HepG2 (cell line): ENCODE measurements around the gene MRPL48. TPM values are rescaled to one million over a fixed set of nuclear protein-coding genes. Genes with fewer than 3 reads are reported as not detected.

Experiments used
- ATF4 ChIP-seq, 2 experiments: fragments of 450-650 bp in 1 of 2; sonication (generic) in 1 of 2; formaldehyde crosslinking; IDR thresholded peaks; 2 replicates each; pipeline versions ENCODE4 v1.5.0 to v1.8.0; 2020 to 2022; ENCODE audit warnings: mild to moderate bottlenecking in 1 of 2, missing genetic modification reagents in 1 of 2
- DNMT1 ChIP-seq: sonication (generic); formaldehyde crosslinking; IDR thresholded peaks from 2 replicates; pipeline ENCODE4 v1.5.1; 2020; ENCODE audit warnings: mild to moderate bottlenecking, missing genetic modification reagents
- FOXO1 ChIP-seq: sonication (generic); formaldehyde crosslinking; IDR thresholded peaks from 2 replicates; pipeline ENCODE4 v1.4.0; 2020; ENCODE audit warnings: missing genetic modification reagents
- HOXD1 ChIP-seq: sonication (generic); formaldehyde crosslinking; IDR thresholded peaks from 2 replicates; pipeline ENCODE4 v1.5.0; 2020; ENCODE audit warnings: missing genetic modification reagents
- MNT ChIP-seq: fragments of 450-650 bp; IDR thresholded peaks from 2 replicates; pipeline ENCODE4 v1.6.1; 2016
- PAF1 ChIP-seq: IDR thresholded peaks from 2 replicates; pipeline ENCODE4 v1.6.1; 2016; ENCODE audit warnings: missing genetic modification reagents, missing compliant biosample characterization
- POLR2AphosphoS5 ChIP-seq: IDR thresholded peaks from 2 replicates; pipeline ENCODE4 v1.6.1; 2012; ENCODE audit warnings: low read depth, low read length
- POLR2G ChIP-seq: fragments of 200-400 bp; formaldehyde crosslinking; IDR thresholded peaks from 2 replicates; pipeline ENCODE4 v1.6.1; 2018; ENCODE audit warnings: mild to moderate bottlenecking, low read depth, low read length, moderate library complexity
- SOX6 ChIP-seq, 2 experiments: fragments of 450-650 bp in 1 of 2; sonication (generic) in 1 of 2; formaldehyde crosslinking in 1 of 2; IDR thresholded peaks; 2 replicates each; pipeline versions ENCODE4 v1.4.0 to v1.6.1; 2017 to 2020; ENCODE audit warnings: antibody characterized with exemption in 1 of 2, mild to moderate bottlenecking in 1 of 2, missing genetic modification reagents in 1 of 2
- TFDP2 ChIP-seq: sonication (generic); formaldehyde crosslinking; IDR thresholded peaks from 2 replicates; pipeline ENCODE4 v1.4.0; 2020; ENCODE audit warnings: missing genetic modification reagents
- ZBTB39 ChIP-seq: sonication (generic); formaldehyde crosslinking; IDR thresholded peaks from 2 replicates; pipeline ENCODE4 v1.5.0; 2020; ENCODE audit warnings: missing genetic modification reagents
- ZNF512B ChIP-seq: sonication (generic); formaldehyde crosslinking; IDR thresholded peaks from 2 replicates; pipeline ENCODE4 v1.5.1; 2020; ENCODE audit warnings: missing genetic modification reagents, mild to moderate bottlenecking, borderline replicate concordance
- ZNF629 ChIP-seq: sonication (generic); formaldehyde crosslinking; conservative IDR thresholded peaks from 2 replicates; pipeline ENCODE4 v1.5.0; 2020; ENCODE audit warnings: missing genetic modification reagents
- ZNF691 ChIP-seq: sonication (generic); formaldehyde crosslinking; IDR thresholded peaks from 2 replicates; pipeline ENCODE4 v1.4.0; 2020; ENCODE audit warnings: missing genetic modification reagents, low read depth, mild to moderate bottlenecking, borderline replicate concordance
- polyA plus RNA-seq, 8 experiments: library from polyadenylated mRNA; depleted of rRNA in 3 of 8; stranded (reverse) in 7 of 8; unstranded in 1 of 8; fragments of >200 nt; fragmentation: Illumina TruSeq in 4 of 8; extraction: Trizol in 4 of 8; gene quantifications; 2 replicates each; pipeline versions ENCODE4 v1.2.1 to v1.2.3, GENCODE V29; 2011 to 2016; ENCODE audit warnings: low read depth in 4 of 8, missing spikeins in 1 of 8, mixed read lengths in 1 of 8; ENCODE audit not compliant: insufficient read depth in 1 of 8
- total RNA-seq, 5 experiments: library from RNA; depleted of rRNA; stranded (reverse); fragments of >200 nt; fragmentation: Illumina TruSeq; extraction: Trizol; gene quantifications; 2 replicates each; pipeline ENCODE4 v1.2.3, GENCODE V29; 2016; ENCODE audit warnings: low read depth in 1 of 5
- TF ChIP-seq, protein P1 (sequence below): sonication (generic); formaldehyde crosslinking; IDR thresholded peaks from 2 replicates; pipeline ENCODE4 v1.5.0; 2020; ENCODE audit warnings: mild to moderate bottlenecking, missing genetic modification reagents, moderate library complexity

MRPL48 gene
- total and polyA plus RNA-seq, 2 of the 13 experiments (the other 11 are each of a cell fraction or from before 2014, with no cell fraction given), result 61.2 to 67.9 TPM

GRCh38 chr11:73760679-73761402 lies 26.8 kb upstream of the MRPL48 start, which contains the start of gene RAB6A (continued):
- TF ChIP-seq ZNF512B (CRISPR knock-in tag) (no peak), POLR2AphosphoS5 (peak; percentile 67), PAF1 (CRISPR knock-in tag) (no peak), MNT (peak; percentile 39), TFDP2 (CRISPR knock-in tag) (peak; percentile 83), HOXD1 (no peak), ZNF691 (CRISPR knock-in tag) (no peak), POLR2G (peak; percentile 94), FOXO1 (CRISPR knock-in tag) (0 out of 2 replicates have a peak, but pooled peaks have one; percentile 24), ZNF629 (CRISPR knock-in tag) (no peak), ZBTB39 (CRISPR knock-in tag) (no peak), ATF4 (CRISPR knock-in tag; IDR thresholded peaks at IDR 0.05) (0 out of 4 replicates have a peak, but pooled peaks of 1 of the 2 experiments have one; percentile 36), SOX6 (IDR thresholded peaks at IDR 0.05) (no peak), SOX6 (CRISPR knock-in tag; IDR thresholded peaks at IDR 0.05) (peak; percentile 28; the same call in 1 of the 2 replicates), DNMT1 (no peak)
- TF ChIP-seq, protein P1, sequence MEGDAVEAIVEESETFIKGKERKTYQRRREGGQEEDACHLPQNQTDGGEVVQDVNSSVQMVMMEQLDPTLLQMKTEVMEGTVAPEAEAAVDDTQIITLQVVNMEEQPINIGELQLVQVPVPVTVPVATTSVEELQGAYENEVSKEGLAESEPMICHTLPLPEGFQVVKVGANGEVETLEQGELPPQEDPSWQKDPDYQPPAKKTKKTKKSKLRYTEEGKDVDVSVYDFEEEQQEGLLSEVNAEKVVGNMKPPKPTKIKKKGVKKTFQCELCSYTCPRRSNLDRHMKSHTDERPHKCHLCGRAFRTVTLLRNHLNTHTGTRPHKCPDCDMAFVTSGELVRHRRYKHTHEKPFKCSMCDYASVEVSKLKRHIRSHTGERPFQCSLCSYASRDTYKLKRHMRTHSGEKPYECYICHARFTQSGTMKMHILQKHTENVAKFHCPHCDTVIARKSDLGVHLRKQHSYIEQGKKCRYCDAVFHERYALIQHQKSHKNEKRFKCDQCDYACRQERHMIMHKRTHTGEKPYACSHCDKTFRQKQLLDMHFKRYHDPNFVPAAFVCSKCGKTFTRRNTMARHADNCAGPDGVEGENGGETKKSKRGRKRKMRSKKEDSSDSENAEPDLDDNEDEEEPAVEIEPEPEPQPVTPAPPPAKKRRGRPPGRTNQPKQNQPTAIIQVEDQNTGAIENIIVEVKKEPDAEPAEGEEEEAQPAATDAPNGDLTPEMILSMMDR (CRISPR knock-in tag), result peak; percentile 66
